Panc1 (cell line): ENCODE measurements around the gene CEP170.

Experiments
- CTCF ChIP-seq: fragments of 450-650 bp; IDR thresholded peaks from 2 replicates; pipeline ENCODE4 v1.5.1; 2017; ENCODE audit warnings: mild to moderate bottlenecking
- POLR2AphosphoS5 ChIP-seq: IDR thresholded peaks from 2 replicates; pipeline ENCODE4 v1.6.1; 2012; ENCODE audit warnings: mild to moderate bottlenecking, low read depth, low read length, moderate library complexity
- TCF7L2 ChIP-seq: IDR thresholded peaks from 2 replicates; pipeline ENCODE4 v1.6.1; 2011; ENCODE audit warnings: mild to moderate bottlenecking, low read depth, low read length, inconsistent platforms

- TF ChIP-seq TCF7L2: no peak
- no peak for TF ChIP-seq CTCF
- no peak for TF ChIP-seq POLR2AphosphoS5
These were observed 18.4 kb downstream of the CEP170 start for GRCh38 chr1:243236604-243237252.
